Measurements from ENCODE around the gene TMEM165. TPM values are rescaled to one million over a fixed set of nuclear protein-coding genes. Genes with fewer than 3 reads are reported as not detected.
"Not testable (repeated sequence)": the region's sequence is repeated elsewhere in the genome, so short reads cannot be mapped to it uniquely, and the experiment has no call there.

TMEM165 gene
- total and polyA plus RNA-seq, 2 donors (not counting 1 experiment from before 2014, with no cell fraction given): 26.3 to 110 TPM

DNA sequence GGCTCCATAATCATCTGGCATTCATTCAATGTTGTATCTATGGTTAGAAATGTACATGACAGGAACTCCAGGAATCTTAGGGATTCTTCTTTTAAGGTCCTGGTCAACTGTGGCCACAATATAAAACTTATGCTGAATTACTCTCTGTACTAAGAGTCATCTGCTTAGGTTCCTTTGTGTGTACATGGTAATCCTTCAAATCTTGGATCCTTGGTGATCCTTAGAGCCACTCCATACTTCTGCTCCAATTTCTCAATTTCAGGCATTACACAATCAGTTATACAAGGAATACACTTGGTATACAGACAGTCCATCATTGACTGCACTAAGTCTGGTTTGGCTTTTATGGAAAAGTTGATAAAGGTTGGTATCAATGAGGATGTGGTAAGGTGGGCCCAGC lies 43.9 kb upstream of the TMEM165 start:
- POLR2A ChIA-PET: no interaction called here
- CTCF ChIA-PET: interaction anchor here (0.5 to 1.2 kb wide), 2 partner anchors 18 to 58 kb away, joined by 3 read pairs; no protein-coding TSS in a partner anchor

DNA sequence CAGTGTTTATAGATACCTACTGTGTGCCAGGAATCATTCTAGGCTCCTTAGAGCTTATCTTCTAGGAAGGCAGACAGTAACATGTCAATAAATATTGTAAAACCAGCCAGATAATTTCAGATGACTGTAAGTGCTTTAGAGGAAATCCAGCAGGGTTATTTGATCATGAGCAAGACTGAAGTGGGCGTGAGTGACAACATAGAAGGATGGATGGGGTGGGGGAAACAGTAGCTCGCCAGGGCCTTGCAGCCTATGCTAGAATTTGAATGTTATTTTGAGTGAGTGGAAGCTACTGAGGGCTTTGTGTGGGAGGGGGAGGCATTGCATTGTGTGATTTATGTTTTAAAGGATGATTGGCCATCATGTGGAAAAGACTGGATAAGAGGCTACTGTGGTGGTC lies 43.0 kb upstream of the TMEM165 start:
- no peaks in the 10 kb centered on the region for H3K79me2 ChIP-seq (ENCODE audit: control insufficient read depth, insufficient read depth, low read length)
- H3K4me1 ChIP-seq (ENCODE audit: control insufficient read depth in 2 of 2, insufficient read depth in 2 of 2, low read length in 2 of 2): no peaks in the 10 kb centered on the region
- H3K27me3 ChIP-seq (replicated peaks in 1 of 4; ENCODE audit: control extremely low read depth in 1 of 4, control insufficient read depth in 3 of 4, insufficient read depth in 4 of 4, low read length in 3 of 4): no peaks in the 10 kb centered on the region
- no peak overlapping the region for H3K4me3 ChIP-seq (ENCODE audit: control extremely low read depth in 1 of 5, extremely low read depth in 1 of 5, insufficient read depth in 1 of 5, low read depth in 2 of 5, low read length in 4 of 5)
- CTCF ChIA-PET: interaction anchor here (1.2 kb wide), 1 partner anchor 57 kb away, joined by 3 read pairs; no protein-coding TSS in a partner anchor
- H3K4me3 Mint-ChIP-seq: no peak overlapping the region
- peaks cover 0 to 5% (median 0%) of the 10 kb centered on the region in 3 donors for H3K9me3 ChIP-seq (ENCODE audit: control extremely low read depth in 1 of 3, control insufficient read depth in 2 of 3, insufficient read depth in 1 of 3, low read length in 2 of 3)
- no peaks in the 10 kb centered on the region for H3K36me3 ChIP-seq (replicated peaks in 1 of 2; ENCODE audit: control extremely low read depth in 1 of 2, control insufficient read depth in 1 of 2, extremely low read depth in 1 of 2, insufficient read depth in 2 of 2, low read length in 1 of 2)
- no peaks in the 10 kb centered on the region for H3K9me3 Mint-ChIP-seq (ENCODE audit: insufficient read depth)
- H2AFZ ChIP-seq (ENCODE audit: insufficient read depth, low read depth, low read length, poor library complexity, severe bottlenecking): no peak overlapping the region
- intact Hi-C loops (cut with micrococcal nuclease): no loop called here
- H3K4me1 Mint-ChIP-seq: no peaks in the 10 kb centered on the region
- H3K9ac ChIP-seq (ENCODE audit: low read length): no peak overlapping the region
- H3K4me2 ChIP-seq (replicated peaks; ENCODE audit: low read depth, low read length, poor library complexity, severe bottlenecking): no peak overlapping the region
- no peak for DNase-seq
- 96% methylated on average over 2 of the region's 2 CpGs for WGBS (ENCODE audit: insufficient coverage)
- ATAC-seq (ENCODE audit: low read depth): no peak
- POLR2A ChIA-PET: no interaction called here
- H3K27ac ChIP-seq (ENCODE audit: low read length in 2 of 2): no peak overlapping the region
- H4K20me1 ChIP-seq (ENCODE audit: control insufficient read depth, insufficient read depth, low read length, poor library complexity, severe bottlenecking): no peaks in the 10 kb centered on the region
- no peak for TF ChIP-seq EZH2 (IDR thresholded peaks at IDR 0.05; ENCODE audit: borderline replicate concordance, insufficient read depth, low read depth, low read length, poor library complexity, severe bottlenecking)
- TF ChIP-seq, protein P1, sequence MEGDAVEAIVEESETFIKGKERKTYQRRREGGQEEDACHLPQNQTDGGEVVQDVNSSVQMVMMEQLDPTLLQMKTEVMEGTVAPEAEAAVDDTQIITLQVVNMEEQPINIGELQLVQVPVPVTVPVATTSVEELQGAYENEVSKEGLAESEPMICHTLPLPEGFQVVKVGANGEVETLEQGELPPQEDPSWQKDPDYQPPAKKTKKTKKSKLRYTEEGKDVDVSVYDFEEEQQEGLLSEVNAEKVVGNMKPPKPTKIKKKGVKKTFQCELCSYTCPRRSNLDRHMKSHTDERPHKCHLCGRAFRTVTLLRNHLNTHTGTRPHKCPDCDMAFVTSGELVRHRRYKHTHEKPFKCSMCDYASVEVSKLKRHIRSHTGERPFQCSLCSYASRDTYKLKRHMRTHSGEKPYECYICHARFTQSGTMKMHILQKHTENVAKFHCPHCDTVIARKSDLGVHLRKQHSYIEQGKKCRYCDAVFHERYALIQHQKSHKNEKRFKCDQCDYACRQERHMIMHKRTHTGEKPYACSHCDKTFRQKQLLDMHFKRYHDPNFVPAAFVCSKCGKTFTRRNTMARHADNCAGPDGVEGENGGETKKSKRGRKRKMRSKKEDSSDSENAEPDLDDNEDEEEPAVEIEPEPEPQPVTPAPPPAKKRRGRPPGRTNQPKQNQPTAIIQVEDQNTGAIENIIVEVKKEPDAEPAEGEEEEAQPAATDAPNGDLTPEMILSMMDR (IDR thresholded peaks at IDR 0.05): no peak
- no peaks in the 10 kb centered on the region for H3K27me3 Mint-ChIP-seq
- no peak overlapping the region for H3K27ac Mint-ChIP-seq

More for the DNA sequence above, 43.9 kb upstream of the TMEM165 start:
- Histone ChIP-seq H3K9ac (ENCODE audit: low read length) (no peak overlapping the region), H4K20me1 (ENCODE audit: control insufficient read depth, insufficient read depth, low read length, poor library complexity, severe bottlenecking) (no peaks in the 10 kb centered on the region), H3K27me3 (replicated peaks in 1 of 4; ENCODE audit: control extremely low read depth in 1 of 4, control insufficient read depth in 3 of 4, insufficient read depth in 4 of 4, low read length in 3 of 4) (no peaks in the 10 kb centered on the region), H3K36me3 (replicated peaks in 1 of 2; ENCODE audit: control extremely low read depth in 1 of 2, control insufficient read depth in 1 of 2, extremely low read depth in 1 of 2, insufficient read depth in 2 of 2, low read length in 1 of 2) (no peaks in the 10 kb centered on the region), H2AFZ (ENCODE audit: insufficient read depth, low read depth, low read length, poor library complexity, severe bottlenecking) (no peak overlapping the region), H3K4me2 (replicated peaks; ENCODE audit: low read depth, low read length, poor library complexity, severe bottlenecking) (no peak overlapping the region), H3K27ac (ENCODE audit: low read length in 2 of 2) (no peak overlapping the region), H3K79me2 (ENCODE audit: control insufficient read depth, insufficient read depth, low read length) (no peaks in the 10 kb centered on the region), H3K9me3 (ENCODE audit: control extremely low read depth in 1 of 3, control insufficient read depth in 2 of 3, insufficient read depth in 1 of 3, low read length in 2 of 3) (peaks cover 0 to 5% (median 0%) of the 10 kb centered on the region in 3 donors), H3K4me3 (ENCODE audit: control extremely low read depth in 1 of 5, extremely low read depth in 1 of 5, insufficient read depth in 1 of 5, low read depth in 2 of 5, low read length in 4 of 5) (no peak overlapping the region), H3K4me1 (ENCODE audit: control insufficient read depth in 2 of 2, insufficient read depth in 2 of 2, low read length in 2 of 2) (peaks cover 2 to 6% of the 10 kb centered on the region in 2 donors)
- ATAC-seq (ENCODE audit: low read depth) (no peak), DNase-seq (no peak)
- H3K27ac Mint-ChIP-seq: no peak overlapping the region
- TF ChIP-seq EZH2 (IDR thresholded peaks at IDR 0.05; ENCODE audit: borderline replicate concordance, insufficient read depth, low read depth, low read length, poor library complexity, severe bottlenecking): no peak
- TF ChIP-seq, protein P1 (IDR thresholded peaks at IDR 0.05): no peak
- no peaks in the 10 kb centered on the region for H3K27me3 Mint-ChIP-seq
- peaks cover 6% of the 10 kb centered on the region for H3K4me1 Mint-ChIP-seq
- H3K9me3 Mint-ChIP-seq (ENCODE audit: insufficient read depth): no peaks in the 10 kb centered on the region
- intact Hi-C loops (cut with micrococcal nuclease): no loop called here
- no peak overlapping the region for H3K4me3 Mint-ChIP-seq

GRCh38 chr4:55353228-55353747 lies 42.5 kb upstream of the TMEM165 start:
- CTCF ChIA-PET; H3K9me3 ChIP-seq (ENCODE audit: control extremely low read depth in 1 of 3, control insufficient read depth in 2 of 3, insufficient read depth in 1 of 3, low read length in 2 of 3); intact Hi-C loops (cut with micrococcal nuclease); H3K4me1 ChIP-seq (ENCODE audit: control insufficient read depth in 2 of 2, insufficient read depth in 2 of 2, low read length in 2 of 2); H3K27me3 Mint-ChIP-seq; H3K4me1 Mint-ChIP-seq; H4K20me1 ChIP-seq (ENCODE audit: control insufficient read depth, insufficient read depth, low read length, poor library complexity, severe bottlenecking); POLR2A ChIA-PET; H3K4me3 Mint-ChIP-seq; DNase-seq; ATAC-seq (ENCODE audit: low read depth); H3K4me2 ChIP-seq (replicated peaks; ENCODE audit: low read depth, low read length, poor library complexity, severe bottlenecking); H3K27me3 ChIP-seq (replicated peaks in 1 of 4; ENCODE audit: control extremely low read depth in 1 of 4, control insufficient read depth in 3 of 4, insufficient read depth in 4 of 4, low read length in 3 of 4); H3K79me2 ChIP-seq (ENCODE audit: control insufficient read depth, insufficient read depth, low read length); H2AFZ ChIP-seq (ENCODE audit: insufficient read depth, low read depth, low read length, poor library complexity, severe bottlenecking); H3K9me3 Mint-ChIP-seq (ENCODE audit: insufficient read depth); H3K9ac ChIP-seq (ENCODE audit: low read length); H3K4me3 ChIP-seq (ENCODE audit: control extremely low read depth in 1 of 5, extremely low read depth in 1 of 5, insufficient read depth in 1 of 5, low read depth in 2 of 5, low read length in 4 of 5); H3K27ac Mint-ChIP-seq; H3K36me3 ChIP-seq (replicated peaks in 1 of 2; ENCODE audit: control extremely low read depth in 1 of 2, control insufficient read depth in 1 of 2, extremely low read depth in 1 of 2, insufficient read depth in 2 of 2, low read length in 1 of 2); H3K27ac ChIP-seq (ENCODE audit: low read length in 2 of 2): not testable (repeated sequence)
- 98% methylated on average over 13 of the region's 13 CpGs for WGBS (ENCODE audit: insufficient coverage)

Data from B cell (primary cell).